Stimulated activated CD8-positive, alpha-beta memory T cell treated with anti-CD3 and anti-CD28 coated beads, Interleukin-15, amount 100 ng/mL, for 48 hours (primary cell): ENCODE data around the gene ESRRB.

Source experiments
- DNase-seq, 2 donors: peaks; one replicate each; pipeline ENCODE4 v3.0.0-alpha.2; 2020; ENCODE audit warnings: low read depth in 2 of 2

ESRRB gene

GRCh38 chr14:76407449-76408150, 31.7 kb downstream of the ESRRB start:
- no peak for DNase-seq

DNA sequence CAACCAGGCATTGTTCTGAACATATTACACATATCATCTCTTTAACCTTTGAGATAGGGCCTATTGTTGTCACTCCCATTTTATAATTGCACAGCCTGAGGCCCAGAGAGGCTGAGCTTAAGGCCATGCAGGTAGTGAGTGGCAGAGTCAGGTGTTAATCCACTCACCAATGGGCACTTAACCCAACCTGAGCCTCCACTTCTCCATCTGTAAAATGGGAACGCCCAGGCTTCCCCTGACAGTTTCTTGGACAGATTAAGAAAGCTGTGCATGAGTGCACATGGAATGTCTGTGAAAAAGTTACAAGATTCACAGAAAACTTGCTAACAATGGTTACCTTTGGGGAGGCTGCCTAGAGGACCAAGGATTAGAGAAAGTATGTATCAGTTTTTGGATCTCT, 32.9 kb downstream of the ESRRB start:
- no peak for DNase-seq

DNA sequence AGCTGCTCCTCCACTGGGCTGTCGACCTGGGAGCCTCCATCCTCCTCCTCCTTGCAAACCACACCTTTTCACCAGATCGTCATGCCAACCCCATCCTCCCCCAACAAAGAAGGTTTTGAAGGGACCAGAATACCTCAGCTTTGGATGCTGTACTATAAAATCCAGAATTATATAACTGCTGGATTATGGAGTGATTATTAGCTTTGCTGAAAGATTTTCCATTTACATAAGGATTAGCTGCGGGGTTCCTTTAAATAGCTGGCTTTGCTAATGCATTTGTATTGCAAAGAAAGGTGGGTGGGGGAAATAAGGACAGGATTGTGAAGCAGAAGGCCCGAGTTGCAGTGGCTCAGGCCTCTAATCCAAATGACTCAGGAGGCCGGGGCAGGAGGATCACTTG, 36.6 kb downstream of the ESRRB start:
- DNase-seq: no peak

GRCh38 chr14:76413106-76413961, 37.4 kb downstream of the ESRRB start:
- no peak for DNase-seq

- no peak for DNase-seq
Observed at GRCh38 chr14:76413962-76414600, 38.1 kb downstream of the ESRRB start.

DNA sequence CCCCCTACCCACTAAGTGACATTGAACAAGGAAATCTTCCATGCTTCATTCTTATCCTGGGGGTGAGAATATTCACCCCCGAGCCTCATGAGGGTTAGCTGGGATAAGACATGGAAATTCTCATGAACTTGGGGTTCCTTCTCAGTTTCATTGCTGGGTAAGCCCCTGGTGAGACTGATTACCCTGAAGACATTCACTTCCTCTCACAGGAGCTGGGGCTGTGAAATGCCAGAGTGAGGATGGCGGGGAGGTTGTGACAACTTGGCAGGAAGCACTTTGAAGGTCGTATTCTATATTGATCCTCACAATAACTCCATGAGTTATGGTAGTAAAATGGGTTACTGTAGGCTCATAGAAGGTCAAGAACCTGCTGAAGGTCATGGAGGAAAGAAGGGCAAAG, 43.5 kb downstream of the ESRRB start:
- no peak for DNase-seq

- DNase-seq: no peak
Observed at GRCh38 chr14:76420827-76421226, 44.9 kb downstream of the ESRRB start.

DNA sequence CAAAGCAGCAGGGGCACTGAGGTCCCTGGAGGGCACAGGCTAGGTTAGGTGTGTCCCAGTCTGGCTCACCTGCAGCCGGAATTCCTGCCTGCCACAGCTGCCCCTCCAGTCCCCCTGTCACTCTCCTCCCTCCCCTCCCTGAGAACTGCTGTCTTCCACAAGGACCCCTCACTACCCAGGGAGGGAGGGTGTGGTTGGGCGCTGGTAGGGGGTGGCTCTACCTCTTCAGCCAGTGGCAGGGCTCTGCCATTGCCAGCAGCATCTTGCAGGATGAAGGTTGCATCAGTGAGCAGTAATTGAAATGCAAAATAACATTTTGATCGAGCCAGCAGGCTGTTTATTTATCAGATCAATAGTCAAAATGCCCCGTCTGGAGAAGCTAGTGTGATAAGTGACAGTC, 45.7 kb downstream of the ESRRB start:
- no peak for DNase-seq

GRCh38 chr14:76422662-76423061, 46.7 kb downstream of the ESRRB start:
- no peak for DNase-seq

GRCh38 chr14:76423534-76423933, 47.6 kb downstream of the ESRRB start:
- no peak for DNase-seq

DNA sequence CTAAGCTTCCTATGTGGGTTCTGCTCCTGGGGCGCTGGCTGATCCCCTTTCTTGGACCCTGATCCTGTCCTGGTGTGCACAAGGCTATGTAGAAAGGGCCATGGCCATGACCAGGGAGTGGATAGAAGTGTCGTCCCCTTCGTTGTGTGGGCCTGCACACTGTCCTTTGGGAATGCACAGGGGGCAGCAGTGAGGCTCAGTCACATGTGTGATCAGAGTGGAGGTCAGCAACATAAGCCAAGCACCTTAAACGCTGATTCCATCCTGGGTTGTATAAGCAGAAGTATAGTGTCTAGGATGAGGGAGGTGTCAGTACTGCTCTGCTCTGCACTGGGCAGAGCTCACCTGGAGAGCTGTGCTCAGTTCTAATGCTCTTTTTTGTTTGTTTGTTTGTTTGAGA, 48.4 kb downstream of the ESRRB start:
- no peak for DNase-seq

DNA sequence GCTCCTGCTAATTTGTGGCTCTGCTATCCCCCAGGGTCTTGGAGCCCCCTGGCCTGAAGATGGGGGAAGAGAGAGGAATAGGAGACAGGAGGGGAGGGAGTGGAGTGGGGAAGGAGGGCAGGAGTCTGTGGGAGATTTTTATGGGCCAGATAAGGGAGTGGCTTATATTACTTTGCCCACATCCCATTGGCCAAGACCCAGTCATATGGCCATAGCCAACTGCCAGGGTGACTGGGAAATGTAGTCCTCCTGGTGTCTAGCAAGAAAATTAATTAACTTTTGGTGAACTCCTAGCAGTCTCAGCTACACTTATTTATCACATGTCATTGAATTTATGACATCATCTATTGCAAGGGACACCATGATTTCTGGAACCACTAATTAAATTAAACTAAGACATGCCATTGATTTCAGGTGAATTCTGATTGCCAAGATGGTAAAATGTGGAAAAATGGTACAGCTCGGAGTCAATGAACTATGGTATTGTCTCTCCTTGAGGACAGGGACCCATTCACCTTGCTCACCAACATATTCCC, 50.3 kb downstream of the ESRRB start:
- DNase-seq: no peak

DNA sequence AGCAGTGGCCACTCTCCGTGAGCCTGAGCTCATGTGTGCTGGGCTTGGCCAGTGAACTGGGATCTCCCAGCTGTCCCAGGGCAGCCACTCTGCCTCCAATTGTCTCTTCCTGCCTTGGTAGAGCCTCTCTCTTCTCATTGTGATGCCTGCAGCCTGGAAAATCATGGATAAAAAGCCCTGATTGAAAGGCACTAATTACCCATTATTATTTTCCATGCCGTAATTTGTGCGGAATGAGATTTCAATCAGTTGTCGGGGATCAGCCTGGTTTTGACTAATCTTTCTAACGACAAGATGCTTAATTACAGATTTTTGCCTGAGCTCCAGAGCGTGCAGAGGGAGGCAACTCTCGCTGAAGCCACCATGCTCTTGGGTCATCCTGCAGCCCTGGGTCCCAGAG, 52.7 kb downstream of the ESRRB start:
- no peak for DNase-seq

DNA sequence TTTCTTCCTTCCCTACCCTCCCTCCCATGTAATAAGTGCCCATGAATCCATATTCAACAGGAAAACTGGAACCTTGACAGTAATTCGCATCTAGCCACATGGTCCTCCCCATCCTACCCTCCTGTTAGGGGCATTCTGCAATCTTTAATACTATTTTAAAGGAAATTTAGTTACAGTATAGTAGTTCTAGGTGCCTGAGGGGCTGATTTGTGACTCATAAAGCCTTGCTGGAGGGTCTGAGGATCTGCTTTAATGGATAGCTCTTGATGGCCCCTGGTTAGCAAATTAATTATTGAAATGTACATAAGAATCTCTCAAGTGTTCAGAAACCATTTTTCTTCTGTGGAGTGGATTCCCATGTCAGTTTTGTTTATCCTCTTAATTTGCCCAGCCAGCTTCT, 54.1 kb downstream of the ESRRB start:
- no peak for DNase-seq

DNA sequence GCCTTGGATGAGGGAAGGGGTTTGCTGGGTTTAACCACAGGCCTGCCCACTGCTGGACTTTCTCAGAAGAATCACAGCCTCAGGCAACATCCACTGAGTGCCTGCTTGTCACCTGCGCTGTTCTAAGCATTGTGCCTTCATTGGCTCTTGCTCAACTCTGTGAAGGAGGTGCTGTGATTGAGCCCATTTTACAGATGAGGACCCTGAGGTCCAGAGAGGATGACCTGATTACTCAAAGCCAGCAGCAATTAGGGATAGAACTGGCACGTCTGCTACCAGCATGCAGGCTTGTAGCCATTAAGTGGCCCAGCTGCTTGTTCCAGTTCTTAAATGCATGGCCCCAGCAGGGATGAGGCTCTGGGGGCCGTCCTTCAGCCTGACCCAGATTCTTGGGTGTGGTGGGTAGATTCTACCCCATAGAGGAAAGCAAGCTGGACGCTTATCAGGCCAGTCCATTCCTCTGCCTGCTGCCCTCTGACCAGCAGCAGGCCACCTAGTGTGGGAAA, 54.6 kb downstream of the ESRRB start:
- DNase-seq: no peak

GRCh38 chr14:76431538-76431937, 55.6 kb downstream of the ESRRB start:
- no peak for DNase-seq

DNA sequence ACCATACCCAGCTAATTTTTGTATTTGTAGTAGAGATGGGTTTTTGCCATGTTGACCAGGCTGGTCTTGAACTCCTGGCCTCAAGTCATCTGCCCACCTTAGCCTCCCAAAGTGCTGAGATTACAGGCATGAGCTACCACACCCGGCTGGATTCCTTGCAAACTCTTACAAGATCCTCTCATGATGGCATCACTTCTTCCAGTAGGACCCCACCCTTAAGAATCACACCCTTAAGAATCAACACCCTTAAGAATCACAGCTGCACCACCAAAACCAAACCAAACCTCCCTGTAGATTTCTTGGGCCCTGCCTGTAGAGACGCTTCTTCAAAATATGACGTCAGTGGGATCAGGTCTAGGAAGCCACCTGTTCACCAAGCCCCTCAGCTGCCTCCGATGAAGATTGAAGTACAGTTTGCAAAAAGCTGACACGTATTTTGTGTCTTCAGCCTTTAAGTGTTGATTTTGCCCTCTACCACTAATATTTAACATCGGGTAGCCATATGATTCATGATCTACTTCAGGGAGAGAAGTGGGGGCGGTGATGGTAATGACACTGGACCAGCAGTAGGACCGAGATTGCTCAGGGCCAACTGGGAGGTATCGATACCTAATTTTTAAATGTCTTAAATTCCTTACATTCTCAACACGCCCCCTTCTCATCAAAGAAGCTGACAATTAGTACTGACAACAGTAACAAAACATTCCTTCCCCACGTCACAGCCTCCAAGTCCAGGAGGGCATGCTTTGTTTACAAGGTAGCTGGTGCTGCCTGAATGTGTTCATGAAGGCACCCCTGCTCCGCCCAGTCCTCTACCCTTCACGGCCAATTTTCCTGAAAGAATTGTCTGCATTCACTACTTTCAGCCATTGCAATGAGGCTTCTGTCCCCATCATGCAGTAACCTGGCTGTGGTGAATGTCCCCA, 57.2 kb downstream of the ESRRB start:
- no peak for DNase-seq

DNA sequence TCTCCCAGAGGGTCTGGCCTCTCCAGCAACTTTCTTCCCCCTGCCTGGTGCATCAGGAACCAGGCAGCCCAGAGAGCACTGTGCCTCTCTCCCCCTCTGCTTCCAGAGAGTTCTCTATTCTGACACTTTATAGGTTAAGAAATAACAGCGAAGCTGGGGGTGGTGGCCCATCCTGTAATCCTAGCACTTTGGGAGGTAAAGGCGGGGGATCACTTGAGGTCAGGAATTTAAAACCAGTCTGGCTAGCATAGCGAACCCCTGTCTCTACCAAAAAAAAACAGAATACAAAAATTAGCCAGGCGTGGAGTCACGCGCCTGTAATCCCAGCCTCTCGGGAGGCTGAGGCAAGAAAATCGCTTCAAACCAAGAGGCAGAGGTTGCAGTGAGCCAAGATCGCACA, 58.3 kb downstream of the ESRRB start:
- no peak for DNase-seq

DNA sequence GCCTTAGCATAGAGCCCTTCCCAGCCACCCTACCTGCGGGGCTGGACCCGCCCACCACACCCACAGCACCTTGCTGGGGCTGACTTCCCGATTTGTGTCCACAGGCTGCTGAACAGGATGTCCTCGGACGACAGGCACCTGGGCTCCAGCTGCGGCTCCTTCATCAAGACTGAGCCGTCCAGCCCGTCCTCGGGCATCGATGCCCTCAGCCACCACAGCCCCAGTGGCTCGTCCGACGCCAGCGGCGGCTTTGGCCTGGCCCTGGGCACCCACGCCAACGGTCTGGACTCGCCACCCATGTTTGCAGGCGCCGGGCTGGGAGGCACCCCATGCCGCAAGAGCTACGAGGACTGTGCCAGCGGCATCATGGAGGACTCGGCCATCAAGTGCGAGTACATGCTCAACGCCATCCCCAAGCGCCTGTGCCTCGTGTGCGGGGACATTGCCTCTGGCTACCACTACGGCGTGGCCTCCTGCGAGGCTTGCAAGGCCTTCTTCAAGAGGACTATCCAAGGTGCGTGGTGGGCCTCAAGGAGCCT, 63.4 kb downstream of the ESRRB start:
- no peak for DNase-seq

GRCh38 chr14:76446486-76446885, 70.5 kb downstream of the ESRRB start:
- DNase-seq: no peak

DNA sequence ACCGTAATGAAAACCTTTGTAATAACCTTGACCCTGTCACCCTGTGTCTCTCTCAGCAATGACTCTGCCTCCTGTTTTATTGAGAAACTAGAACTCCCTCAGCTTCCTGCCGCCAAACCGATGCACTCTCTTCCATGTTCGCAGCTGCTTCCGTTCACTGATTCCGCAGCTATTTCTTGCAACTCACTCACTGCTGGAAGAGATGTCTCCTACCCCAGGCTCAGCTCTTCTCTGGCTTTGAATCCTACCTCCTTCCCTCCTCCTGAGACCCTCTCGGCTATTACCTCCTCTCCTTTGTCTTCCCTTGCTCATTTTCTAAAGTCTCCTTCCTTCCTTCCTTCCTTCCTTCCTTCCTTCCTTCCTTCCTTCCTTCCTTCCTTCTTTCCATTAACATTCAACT, 71.0 kb downstream of the ESRRB start:
- no peak for DNase-seq
